HFFc6 (cell line): ENCODE measurements around the gene ELP2. TPM values are rescaled to one million over a fixed set of nuclear protein-coding genes. Genes with fewer than 3 reads are reported as not detected.

Experiments
- DNase-seq: peaks from one replicate; pipeline ENCODE4 v3.0.0-alpha.2; 2018
- H3K27ac Mint-ChIP-seq: 2 replicates; pipeline ENCODE4 v1.8.0; 2020; ENCODE audit warnings: mild to moderate bottlenecking, mixed read lengths
- H3K27me3 Mint-ChIP-seq: 2 replicates; pipeline ENCODE4 v1.8.0; 2021; ENCODE audit warnings: mild to moderate bottlenecking, moderate library complexity, mixed read lengths; ENCODE audit not compliant: insufficient read depth
- H3K36me3 Mint-ChIP-seq: 2 replicates; pipeline ENCODE4 v1.8.0; 2021; ENCODE audit warnings: low read depth, mixed read lengths
- H3K4me1 Mint-ChIP-seq: 2 replicates; pipeline ENCODE4 v1.8.0; 2020; ENCODE audit warnings: low read depth, mixed read lengths
- H3K4me3 Mint-ChIP-seq: 2 replicates; pipeline ENCODE4 v1.8.0; 2020; ENCODE audit warnings: mild to moderate bottlenecking, moderate library complexity, mixed read lengths
- H3K9me3 Mint-ChIP-seq: 2 replicates; pipeline ENCODE4 v1.8.0; 2020; ENCODE audit warnings: mild to moderate bottlenecking, mixed read lengths
- total RNA-seq, 6 experiments: library from RNA; stranded (reverse); fragmentation: NEBNext Ultra II Directional; extraction: Animal tissue kit (Norgen Biotek cat#: 25700); gene quantifications; 2 replicates in 1 of 6; 3 replicates in 5 of 6; pipeline ENCODE4 v1.2.3, GENCODE V29; 2021
- TF ChIP-seq, protein P1 (sequence below): fragments of 200-600 bp; sonication (generic); IDR thresholded peaks from 2 replicates; pipeline ENCODE4 v1.5.0; 2021; ENCODE audit warnings: antibody characterized with exemption, mild to moderate bottlenecking

The ELP2 gene
- total RNA-seq, 6 experiments from 2014 or later = 76.2 to 99.7 (median 82.3) TPM

DNA sequence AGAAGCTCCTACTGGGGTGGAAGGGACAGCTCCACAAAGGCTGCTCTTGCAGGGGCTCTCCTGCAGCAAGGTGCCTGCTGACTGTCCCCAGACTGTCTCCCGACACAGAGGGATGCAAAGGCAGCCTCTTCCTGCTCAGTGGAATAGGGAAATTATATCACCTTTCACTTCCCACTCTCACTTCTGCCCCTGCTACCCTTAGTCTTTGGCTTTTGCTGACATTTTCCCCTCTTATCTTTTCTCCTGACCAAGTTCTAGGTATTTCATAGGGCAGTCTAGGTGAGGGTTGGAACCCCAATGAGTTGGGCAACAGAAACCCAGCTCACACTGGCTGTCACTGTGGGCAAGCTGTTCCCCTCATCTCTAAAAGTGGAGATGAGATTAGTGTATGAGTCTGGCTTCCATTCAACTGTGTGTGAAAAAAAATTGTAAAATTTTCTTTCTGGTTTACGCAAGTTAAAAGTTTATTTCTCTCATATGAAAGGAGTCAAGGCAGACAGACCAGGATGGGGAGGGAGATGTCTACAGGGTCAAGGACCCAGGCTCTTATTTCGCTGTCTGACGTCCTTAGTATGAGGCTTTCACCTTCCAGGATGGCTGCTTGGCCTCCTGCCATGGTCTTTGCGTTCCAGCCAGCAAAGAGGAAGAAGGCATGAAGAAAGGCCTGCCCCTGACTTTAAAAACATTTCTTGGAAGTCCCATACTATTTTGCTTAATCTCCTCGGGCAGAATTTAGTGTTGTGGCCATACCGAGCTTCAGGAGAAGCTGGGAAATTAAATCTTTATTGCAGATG, 50.1 kb downstream of the ELP2 start:
- Mint-ChIP-seq H3K36me3 (peaks cover 20% of the 10 kb centered on the region), H3K4me1 (peaks cover 6% of the 10 kb centered on the region; the same call in 1 of the 2 replicates), H3K27ac (no peak overlapping the region; the same call in 1 of the 2 replicates), H3K4me3 (no peak overlapping the region), H3K9me3 (no peaks in the 10 kb centered on the region), H3K27me3 (no peaks in the 10 kb centered on the region; the same call in none of the 2 replicates)
- no peak for DNase-seq
- TF ChIP-seq, protein P1, sequence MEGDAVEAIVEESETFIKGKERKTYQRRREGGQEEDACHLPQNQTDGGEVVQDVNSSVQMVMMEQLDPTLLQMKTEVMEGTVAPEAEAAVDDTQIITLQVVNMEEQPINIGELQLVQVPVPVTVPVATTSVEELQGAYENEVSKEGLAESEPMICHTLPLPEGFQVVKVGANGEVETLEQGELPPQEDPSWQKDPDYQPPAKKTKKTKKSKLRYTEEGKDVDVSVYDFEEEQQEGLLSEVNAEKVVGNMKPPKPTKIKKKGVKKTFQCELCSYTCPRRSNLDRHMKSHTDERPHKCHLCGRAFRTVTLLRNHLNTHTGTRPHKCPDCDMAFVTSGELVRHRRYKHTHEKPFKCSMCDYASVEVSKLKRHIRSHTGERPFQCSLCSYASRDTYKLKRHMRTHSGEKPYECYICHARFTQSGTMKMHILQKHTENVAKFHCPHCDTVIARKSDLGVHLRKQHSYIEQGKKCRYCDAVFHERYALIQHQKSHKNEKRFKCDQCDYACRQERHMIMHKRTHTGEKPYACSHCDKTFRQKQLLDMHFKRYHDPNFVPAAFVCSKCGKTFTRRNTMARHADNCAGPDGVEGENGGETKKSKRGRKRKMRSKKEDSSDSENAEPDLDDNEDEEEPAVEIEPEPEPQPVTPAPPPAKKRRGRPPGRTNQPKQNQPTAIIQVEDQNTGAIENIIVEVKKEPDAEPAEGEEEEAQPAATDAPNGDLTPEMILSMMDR = no peak

DNA sequence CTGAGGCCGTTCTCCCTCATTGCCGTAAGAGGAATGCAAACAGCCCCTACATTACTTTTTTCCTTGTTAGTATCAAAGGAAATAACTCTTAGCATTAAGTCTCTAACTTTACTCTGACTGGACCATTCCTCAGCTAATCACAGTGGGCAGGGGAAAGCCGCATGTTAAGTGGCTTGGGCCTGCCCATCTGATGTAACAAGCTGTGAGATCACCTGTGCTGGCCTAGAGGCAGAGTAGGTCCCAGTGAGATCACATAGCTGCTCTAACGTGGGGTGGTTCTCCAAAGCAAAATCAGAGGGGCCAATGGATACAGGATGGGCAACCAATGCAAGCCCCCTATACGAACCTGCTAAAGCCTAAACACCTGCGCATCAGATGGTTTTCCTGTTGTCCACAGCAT, 51.7 kb downstream of the ELP2 start:
- no peaks in the 10 kb centered on the region; the same call in 1 of the 2 replicates for H3K27me3 Mint-ChIP-seq
- TF ChIP-seq, protein P1 = no peak
- H3K4me1 Mint-ChIP-seq = peaks cover 6% of the 10 kb centered on the region; the same call in 1 of the 2 replicates
- no peak overlapping the region for H3K4me3 Mint-ChIP-seq
- H3K36me3 Mint-ChIP-seq = peaks cover 9% of the 10 kb centered on the region
- H3K9me3 Mint-ChIP-seq = no peaks in the 10 kb centered on the region
- H3K27ac Mint-ChIP-seq = no peak overlapping the region
- DNase-seq = no peak

DNA sequence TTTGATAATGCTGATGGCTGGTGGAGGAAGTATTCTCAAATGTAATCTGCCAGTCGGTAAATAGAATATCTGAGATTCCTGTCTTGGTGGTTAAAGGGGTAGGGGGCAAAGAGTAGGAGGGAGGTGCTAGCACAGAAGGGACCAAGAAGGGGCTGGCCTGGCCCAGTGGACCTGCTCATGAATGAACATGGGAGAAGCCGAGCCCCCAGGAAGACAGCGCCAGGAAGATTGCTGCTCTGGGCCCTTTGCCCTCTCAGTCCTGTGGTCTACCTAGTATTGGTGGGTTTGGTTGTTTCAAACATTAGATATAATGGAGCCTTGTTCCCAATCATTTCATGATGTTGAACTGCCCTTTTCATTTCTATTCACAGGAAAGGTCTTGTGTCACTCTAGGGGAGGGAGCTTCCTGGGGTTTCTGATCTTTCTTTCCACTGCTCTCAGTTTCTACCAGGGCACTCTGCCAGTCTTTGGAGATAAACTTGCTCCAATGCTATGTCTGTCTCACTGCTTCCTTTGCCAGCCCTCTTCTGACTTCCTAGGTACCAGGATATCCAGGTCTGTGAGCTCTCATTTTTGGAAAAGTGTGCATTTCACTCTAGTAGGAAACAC, 52.3 kb downstream of the ELP2 start:
- Mint-ChIP-seq H3K27me3 (no peaks in the 10 kb centered on the region; the same call in 1 of the 2 replicates), H3K4me3 (no peak overlapping the region), H3K4me1 (peaks cover 6% of the 10 kb centered on the region; the same call in 1 of the 2 replicates), H3K9me3 (no peaks in the 10 kb centered on the region), H3K27ac (no peak overlapping the region), H3K36me3 (peaks cover 5% of the 10 kb centered on the region)
- TF ChIP-seq, protein P1 = no peak
- no peak for DNase-seq

DNA sequence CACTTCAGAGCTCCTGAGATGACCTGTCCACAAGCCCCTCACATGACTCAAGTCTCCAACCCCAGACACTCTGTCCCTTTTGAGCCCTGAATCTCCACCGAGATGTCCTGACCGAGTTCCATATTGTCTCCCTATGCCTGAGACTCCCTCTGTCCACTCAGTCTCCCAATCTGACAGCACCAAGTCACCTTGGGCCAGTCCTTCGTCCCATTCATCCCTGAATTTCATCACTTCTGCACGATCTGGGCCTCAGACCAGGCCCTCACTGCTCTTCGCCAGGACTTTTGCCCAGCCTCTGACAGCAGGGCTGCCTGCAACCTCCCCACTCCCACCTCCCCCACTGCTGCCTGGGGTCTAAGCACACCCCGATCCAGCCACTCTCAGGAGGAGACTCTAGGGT, 53.3 kb downstream of the ELP2 start:
- TF ChIP-seq, protein P1 = no peak
- Mint-ChIP-seq H3K4me3 (no peak overlapping the region), H3K27ac (no peak overlapping the region), H3K36me3 (no peaks in the 10 kb centered on the region), H3K9me3 (no peaks in the 10 kb centered on the region), H3K4me1 (peaks cover 9% of the 10 kb centered on the region), H3K27me3 (no peaks in the 10 kb centered on the region; the same call in 1 of the 2 replicates)
- no peak for DNase-seq

DNA sequence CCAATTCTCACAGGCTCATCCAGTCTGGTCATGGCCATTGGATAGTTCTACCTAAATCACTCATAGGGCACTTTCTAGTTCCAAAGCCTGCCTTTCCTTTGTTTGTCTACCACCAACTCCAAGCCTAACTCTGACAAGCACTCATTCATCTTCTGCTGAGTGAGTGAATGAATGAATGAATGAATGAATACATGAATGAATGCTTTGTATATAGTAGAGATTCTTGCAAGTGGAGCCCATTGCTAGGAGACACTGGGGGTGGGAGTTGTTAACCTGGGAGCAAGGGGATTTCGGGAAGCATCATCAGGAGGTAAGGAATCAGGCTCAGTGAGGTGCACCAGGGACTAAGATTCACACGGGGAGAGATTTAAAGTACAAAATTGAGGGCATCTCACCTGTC, 54.3 kb downstream of the ELP2 start:
- Mint-ChIP-seq H3K27me3 (no peaks in the 10 kb centered on the region; the same call in 1 of the 2 replicates), H3K9me3 (no peaks in the 10 kb centered on the region), H3K4me3 (no peak overlapping the region), H3K4me1 (peaks cover 18% of the 10 kb centered on the region), H3K27ac (no peak overlapping the region), H3K36me3 (no peaks in the 10 kb centered on the region)
- DNase-seq = no peak
- TF ChIP-seq, protein P1 = no peak
